GM19438 (cell line): ENCODE results near the gene LTBR.

Experiments
- ATAC-seq: cut with Tn5 transposase; IDR thresholded peaks from one replicate; pipeline ENCODE4 v1.9.1; 2021; ENCODE audit warnings: low read depth; ENCODE audit not compliant: unreplicated experiment

Gene LTBR

DNA sequence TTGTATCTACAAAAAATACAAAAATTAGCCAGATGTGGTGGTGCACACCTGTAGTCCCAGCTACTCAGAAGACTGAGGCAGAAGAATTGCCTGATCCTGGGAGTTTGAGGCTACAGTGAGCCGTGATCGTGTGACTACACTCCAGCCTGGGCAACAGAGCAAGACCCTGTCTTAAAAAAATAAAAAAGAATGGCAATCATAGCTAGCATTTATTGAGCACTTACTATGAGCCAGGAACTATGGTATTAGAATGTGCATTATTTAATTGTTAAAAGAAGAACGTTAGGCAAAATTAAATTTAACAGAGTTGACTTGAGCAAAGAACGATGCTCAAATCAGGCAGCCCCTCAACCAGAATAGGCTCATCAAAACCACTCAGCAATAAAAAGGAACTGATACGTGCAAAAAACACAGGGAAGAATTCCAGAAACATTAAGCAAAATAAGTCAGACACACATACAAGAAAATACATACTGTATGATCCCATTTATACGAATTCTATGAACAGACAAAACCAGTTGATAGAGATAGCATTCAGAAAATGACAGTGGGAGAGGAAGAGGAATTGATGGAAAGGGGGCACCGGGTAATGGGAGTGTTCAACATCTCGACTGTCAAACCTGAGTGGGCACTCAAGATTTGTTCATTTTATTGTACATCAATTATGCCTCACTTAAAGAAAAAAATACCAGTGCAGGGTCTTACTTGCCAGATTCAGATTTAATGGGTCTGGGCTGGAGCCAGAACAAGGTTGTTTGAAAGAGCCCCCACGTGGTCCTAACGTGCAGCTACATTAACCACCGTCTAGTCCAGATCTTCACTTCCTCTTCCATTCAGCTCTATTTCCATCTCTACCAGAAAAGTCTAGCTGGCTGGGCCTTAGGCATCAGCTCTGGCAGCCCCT lies 16.6 kb upstream of the LTBR start:
- ATAC-seq: peak; percentile 74

DNA sequence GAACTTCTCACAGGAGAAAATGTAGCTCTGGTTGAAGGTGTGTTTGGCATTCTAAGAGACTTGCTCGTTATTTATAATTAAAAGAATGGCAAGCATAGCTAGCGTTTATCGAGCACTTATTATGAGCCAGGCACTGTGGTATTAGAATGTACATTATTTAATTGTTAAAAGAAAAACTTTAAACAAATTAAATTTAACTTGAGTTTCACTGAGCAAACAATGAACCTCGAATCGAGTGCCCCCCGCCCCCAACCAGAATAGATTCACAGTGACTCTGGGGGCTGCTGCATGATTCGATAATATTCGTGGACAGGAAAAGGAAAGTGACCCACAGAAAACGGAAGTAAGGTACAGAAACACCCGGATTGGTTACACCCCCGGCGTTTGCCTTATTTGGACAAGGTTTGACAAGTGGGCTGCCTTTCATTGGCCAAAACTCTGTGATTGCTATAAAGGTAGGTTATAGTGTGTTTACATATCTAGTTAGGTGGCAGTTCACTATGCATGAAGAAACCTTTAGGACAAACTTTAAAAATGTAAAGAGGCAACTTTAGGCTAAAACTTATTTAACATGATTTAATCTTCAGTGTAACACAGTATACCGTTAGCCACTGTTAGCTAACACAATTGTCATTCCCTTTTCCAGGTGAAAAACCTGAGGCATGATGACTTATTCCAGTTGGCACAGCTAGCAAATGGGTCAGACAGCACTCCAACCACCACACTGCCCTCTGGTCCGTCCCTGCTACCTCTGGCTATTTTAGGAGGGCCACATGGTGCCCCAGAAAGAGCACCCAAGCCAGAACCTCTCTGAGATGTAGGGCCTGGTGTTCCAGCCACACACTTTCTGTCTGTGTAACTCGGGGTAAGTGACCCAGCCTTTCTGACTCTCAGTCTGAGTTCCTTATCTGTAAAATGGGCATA lies 15.7 kb upstream of the LTBR start:
- ATAC-seq: no peak

DNA sequence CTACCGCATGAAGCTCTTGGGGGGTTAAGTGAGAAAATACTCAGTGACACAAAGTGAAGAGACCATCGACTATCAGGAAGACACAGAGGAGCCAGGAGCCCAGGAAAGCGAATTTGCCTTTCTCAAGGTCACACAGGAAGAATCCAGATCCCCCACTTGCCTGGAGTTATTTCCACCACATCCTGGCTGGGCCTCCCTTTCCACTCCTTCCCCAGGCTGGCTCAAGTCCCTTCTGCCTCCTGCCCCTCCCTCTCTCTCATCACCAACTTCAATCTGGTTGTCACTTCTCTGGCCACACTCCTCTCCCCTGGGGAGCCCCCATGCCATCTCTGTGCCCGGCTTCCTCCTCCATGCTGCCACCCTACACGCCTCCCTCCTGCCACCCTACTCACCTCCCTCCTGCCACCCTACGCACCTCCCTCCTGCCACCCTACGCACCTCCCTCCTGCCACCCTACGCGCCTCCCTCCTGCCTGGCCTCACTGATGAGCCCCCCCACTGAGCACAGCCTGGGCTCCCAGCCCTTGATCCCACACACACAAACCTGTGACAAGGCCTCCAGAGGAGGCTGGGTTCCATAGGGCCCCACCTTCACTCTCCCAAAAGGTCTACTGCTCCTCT lies 14.9 kb upstream of the LTBR start:
- ATAC-seq: no peak

DNA sequence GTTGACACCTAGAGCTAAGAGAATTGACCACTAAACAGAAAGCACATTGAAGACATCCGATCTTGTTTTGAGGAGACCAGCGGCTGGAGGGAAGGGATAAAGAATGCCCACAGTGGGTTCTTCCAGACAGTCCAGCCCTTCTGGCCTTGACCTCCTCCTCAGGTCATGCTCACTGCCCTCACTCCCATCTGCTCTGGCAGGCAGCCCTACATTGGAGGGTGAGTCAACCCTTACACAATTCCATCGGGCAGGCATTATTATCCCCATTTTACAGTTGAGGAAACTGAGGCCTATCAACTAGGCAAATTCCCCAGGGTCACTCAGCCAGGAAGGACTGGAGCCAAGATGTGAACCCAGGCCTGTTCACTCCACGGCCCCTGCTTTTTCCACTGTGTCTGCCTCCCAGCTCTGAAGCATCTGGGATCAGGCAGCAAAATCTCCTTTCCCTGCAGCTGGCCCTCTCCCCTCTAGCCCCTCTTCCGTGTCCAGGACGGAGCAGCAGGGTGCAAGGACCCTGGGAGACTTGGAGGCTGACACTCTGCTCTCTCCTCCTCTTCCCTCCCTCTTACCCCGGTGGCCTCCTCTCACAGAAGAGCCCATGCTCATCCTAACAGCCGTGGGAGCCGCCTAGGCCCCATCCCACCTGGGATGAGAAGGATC lies 13.9 kb upstream of the LTBR start:
- no peak for ATAC-seq

DNA sequence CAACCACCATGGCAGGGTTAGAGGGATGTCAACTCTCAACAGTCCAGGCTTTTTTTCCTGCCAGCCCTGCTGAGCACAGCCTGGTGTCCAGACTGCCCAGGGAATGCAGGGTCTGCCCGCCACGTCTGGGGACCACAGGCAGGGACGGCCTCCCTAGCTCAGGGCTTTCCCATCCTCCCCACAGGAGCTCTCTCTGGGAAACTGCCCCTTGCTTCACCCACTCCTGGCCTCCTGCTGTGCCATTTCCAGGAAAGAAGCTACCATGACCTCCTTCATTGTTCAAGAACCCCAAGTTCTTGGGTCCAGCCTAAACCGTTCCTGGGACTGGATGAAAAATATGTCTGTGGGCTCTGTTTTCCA lies 13.4 kb upstream of the LTBR start:
- ATAC-seq: no peak

DNA sequence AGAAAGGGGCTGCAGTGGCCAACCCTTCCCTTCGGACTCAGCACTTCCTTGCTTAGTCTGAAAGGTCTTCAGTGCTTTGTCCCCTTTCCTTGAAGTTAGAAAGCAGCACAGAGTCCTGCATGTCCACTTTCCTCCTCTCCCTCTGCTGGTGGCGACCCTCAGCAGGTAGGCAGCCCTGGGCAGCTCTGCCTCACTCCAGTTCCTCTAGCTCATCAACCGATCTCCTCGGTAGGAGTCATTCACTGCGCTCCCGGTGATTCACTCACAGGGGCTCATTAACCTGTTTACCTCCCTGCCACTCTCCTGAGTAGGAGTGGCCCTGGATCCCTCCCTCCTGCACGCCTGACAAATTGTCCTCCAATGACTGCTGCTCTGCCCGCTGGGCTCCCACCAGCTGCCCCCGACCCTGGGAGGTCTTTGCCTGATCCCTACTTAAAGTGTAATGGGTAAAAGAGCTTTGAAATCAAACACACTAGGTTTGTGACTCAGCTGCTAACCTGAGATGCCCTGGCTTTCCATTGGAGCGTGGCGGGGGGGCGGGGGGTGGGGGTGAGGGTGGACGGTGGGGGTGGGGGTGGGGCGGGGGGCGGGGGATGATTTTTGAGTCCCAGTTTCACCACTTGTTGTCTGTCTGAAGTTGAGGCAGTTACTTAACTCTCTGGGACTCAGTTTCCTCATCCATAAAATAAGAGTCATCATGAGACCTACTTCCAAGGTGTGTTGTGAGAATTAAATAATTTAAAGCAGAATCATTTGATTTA lies 12.8 kb upstream of the LTBR start:
- no peak for ATAC-seq

DNA sequence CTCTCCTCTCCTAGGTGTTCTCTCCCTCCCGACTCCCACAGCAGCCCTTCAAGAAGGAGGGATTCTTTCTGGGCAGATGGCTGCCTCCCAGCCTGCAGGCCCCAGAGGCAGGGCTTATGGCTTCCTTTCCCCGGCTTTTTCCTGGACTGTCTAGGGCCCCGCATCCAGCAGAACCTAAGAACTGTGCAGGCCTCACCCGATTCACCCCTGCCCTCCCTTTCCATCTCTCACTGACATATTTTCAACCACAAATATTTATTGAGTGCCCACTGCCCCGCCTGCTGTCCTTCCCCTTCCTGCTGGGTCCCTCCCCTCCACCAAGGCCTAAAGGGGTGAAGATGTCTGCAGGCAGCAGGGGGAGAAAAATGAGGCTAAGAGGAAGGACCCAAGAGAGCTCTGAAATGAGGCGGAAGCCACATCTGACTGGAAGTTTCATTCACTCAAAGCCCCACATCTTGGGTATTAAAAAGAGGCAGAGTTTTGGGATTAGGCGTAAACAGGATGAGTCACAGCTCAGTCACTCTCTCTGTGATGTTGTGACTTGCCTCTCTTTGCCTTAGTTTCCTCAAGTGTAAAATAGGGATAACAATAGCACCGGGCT lies 11.5 kb upstream of the LTBR start:
- ATAC-seq: no peak

DNA sequence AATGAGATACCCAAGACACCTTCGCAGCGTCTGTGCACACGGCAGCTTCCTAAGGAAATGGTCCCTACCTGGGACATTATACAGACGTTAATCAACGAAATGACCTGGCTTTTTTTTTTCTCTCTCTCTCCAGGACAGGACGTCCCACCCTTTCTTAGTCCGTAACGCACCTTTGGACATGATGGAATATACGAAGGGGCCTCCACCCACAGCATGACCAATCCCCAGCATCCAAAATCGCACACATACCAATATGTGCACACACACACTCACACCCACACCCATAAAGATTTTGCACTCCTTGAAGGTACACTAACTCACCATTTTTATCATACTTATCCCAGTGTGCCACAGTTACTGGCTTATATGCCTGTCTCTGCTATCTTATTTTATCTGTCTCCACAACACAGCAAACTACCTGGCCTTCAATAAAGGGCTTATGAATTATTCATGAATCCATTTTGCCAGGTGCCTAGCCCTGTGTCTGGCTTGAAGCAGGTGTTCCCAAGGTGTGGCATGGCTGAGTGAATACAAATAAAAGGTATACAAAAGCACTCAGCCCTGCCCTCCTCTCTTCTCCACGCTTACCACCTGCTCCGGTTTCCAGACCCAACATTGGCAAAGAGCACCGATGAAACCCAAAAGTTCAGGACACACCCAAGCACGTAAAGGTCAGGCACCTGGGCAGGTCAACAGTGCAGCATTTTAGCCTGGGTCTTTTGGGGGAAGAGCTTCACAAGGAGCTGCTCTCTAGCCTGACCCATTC lies 10.8 kb upstream of the LTBR start:
- ATAC-seq: no peak

DNA sequence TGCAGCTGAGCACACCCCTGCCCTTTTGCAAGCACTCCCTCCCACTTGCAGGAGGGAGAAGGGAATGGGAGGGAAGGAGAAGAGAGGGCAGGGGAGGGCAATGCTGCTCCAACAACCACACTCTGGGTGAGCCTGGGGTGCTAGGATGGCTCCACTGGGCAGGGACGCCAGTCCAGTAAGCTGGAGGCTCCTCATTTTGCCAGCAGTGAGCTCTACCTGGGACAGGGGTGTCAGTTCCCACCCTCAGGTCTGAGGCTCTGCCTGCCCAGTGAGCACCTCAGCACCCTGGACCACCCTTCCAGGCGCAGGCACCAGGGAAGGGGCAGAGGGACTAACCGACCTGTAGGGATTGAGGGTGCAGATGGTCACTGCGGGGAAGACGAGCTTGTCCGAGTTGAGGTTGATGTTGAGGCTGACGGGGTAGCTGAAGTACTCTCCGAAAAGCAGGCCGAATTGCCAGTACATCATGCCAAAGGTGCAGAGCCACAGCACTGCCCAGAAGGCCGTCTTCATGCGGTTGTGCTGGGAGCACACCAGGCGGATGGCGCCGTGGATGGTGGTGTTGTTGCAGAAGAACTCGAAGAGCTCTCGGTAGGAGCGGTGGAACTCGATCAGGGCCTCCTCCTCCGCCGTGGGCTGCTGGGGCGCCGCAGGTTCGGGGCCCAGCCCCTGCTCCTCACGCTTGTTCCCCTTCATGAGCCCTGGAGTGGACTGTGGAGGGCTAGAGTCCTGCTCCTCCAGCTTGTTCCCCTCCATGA lies 9.8 kb upstream of the LTBR start:
- no peak for ATAC-seq

DNA sequence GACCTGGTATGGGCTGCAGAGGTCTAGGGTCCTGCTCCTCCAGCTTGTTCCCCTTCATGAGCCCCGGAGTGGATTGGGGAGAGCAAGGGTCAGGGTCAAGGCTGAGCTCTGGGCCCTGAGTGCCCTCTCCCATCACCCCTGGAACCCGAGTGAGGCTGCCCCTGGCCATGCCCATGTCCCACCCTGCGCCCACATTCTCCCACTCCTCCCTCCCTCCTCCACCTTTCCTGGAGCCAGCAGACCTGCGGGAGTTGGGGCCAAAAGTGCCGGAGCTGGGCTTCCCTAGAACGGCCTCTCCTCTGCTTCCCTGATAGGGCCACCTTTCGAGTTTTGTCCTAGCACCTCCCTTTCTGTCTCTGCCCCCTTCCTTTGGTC lies 9.2 kb upstream of the LTBR start:
- no peak for ATAC-seq

DNA sequence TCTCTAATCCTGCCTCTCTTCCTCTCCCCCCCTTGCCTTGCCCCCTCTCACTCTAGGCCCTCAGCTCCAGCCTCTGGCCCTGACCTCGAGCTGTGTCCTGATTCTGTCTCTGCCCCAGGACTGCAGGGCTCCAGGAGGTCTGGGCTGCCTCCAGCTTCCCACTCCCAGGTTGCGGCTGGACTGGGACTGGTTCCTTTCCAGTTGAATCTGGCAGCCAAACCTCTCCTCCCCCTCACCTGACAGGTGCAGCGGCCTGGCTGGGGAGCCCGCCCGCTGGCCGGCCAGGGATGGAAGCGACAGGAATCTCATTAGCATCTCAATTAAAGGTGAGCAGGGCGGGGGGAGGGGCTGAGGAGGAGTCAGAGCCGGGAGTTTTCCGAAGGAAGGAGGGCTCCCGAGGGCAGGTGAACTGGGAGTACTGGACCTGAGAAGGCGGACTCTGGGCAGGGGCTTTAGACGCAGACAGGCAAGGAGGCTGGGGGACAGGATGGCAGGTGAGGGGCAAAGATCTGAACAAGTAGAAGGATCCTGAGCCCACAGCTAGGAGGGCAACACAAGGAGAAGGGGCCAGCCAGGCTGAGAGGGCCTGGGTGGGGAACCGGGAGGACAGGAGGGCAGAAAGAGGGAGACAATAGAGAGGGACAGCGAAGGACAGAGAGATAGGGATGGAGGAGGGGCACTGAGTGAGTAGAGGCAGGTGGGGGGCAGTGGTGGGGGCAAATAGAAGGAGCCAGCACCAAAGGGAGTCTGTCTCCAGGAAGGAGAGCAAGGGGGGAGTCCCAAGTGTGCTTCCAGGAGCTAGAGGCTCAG lies 8.5 kb upstream of the LTBR start, which contains the start of gene SCNN1A:
SCNN1A (minus strand) TSS at position 295 of the 810 bp plus-strand sequence. CDS start 780 bp downstream, outside the sequence.
- ATAC-seq: no peak

DNA sequence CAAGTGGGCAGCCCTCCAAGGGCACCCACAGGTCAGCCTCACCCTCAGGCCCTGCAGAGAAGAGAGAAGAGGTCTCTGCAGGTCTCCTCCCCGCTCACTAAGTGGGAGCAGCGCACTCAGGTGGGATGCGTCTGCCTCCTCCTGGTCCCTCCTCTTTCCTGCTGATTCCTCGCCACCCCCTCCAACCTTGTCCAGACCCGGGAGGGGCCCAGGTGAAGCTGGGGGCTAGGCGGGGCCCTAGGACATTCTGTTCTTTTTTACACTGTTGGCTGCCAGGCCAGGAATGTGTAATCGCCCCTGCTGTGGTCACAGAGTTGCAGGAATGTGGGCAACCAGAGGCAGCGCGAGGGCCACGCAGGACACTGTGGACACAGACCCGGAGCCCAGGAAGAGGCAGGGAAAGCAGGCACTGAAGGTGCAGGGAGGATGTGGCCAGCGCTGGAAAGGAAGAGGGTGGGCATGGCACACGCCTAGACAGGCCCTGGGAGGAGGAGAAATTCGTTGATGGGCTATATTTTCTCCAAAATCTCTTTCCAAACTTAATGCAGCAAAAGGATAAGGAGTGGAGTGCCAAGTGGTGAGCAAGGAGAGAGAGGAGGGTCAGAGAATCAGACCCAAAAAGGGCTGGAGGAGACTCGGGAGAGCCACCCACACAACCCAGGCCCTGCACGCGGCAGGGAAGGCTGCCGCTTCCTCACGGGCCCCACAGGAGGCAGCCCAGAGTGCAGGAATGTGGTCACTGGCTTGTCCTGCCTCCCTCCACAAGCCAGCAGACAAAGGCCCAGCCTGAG lies 7.7 kb upstream of the LTBR start:
- ATAC-seq: no peak

DNA sequence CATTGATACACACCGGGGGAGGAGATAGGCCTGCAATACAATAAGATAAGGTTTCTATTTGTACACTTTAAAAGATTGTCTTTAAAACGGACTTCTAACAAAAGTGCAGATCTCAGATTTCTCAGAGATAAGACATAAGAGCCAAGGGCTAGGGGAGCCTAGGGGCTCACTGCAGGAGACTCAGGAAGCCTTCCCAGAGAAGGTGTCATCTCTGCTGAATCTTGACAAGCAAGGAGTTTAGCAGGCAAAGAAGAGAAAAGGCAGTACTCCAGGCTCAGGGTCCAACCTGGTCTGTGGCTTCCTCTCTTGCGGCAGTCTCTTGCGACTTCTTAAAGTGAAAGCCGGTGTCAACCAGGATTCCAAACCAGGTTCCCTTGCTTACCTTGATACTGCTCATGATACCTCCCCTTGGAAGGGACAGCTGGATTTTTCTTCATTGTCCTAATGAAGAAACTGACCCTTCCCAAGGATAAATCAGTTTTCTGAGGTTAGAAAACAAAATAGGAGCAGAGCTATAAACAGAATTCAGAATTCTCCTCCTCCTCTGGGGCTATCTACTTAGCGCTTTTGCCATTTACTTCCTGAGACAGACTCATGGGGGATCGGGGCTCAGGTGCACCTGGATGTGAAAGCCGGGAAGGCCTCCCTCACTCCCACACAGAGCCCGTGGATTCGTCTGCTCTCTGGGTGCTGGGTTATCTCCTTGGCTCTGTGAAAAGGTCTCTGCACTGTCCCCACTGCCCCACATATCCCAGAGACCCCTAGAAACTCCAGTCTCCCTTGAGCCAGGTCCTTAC lies 6.9 kb upstream of the LTBR start:
- ATAC-seq: no peak

DNA sequence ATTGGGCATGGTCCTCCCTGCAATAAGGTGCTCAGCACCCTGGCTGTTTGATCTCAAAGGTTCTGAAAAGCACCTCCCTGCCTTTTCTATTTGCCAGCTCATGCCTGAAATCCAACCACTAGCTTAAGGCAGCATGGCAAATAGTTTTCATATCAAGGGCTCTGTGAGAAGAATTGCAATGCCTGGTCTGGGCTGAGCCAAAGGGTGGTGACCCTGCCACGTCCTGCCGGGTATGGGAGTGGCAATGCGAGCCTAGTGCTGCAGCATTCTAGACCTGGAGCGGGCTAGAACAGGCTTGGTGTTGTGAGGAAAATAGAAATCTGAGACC lies 6.3 kb upstream of the LTBR start:
- no peak for ATAC-seq

DNA sequence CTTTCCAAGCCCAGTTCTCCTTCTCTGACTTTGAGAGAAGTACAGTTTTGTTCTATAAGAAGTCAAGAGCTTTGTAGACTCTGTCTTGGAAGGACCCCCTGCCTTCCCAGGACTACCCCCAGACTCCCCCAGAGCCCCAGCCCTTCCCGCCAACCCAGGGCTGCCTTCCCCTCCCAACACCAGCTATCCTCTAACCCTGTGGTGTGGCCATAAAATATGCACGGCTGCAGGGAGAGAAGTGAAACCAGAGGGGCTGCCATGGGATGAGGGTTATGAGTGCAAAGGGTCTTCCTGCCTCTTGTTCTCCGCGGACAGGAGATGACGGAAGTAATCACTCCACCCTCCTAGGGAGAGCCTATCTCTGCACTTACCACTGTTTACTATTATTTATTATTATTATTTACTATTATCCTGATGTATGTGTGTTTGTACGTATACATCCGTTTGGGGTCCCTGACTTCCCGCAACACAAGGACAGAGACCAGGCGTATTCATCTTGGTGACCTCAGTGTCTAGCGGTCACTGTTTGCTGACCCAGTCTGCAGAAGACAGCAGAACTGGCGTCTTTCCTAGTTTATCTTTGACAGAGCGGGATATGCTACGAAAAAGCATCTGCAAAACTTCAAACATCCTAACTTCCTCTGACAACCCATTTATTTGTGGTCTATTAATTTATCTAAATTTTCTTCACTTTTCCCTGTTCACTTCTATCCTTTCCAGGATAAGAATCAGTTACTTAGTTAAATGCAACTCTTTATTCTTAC lies 5.1 kb upstream of the LTBR start:
- ATAC-seq: no peak
